ENCODE measurements around the gene KCNH4.

- TF ChIP-seq FOXO4 (CRISPR knock-in tag; IDR thresholded peaks at IDR 0.05) (no peak), SP1 (CRISPR knock-in tag; IDR thresholded peaks at IDR 0.05) (no peak), ZNF143 (CRISPR knock-in tag; IDR thresholded peaks at IDR 0.05) (no peak), BHLHE40 (IDR thresholded peaks at IDR 0.05; ENCODE audit: low read length) (no peak)
Observed at GRCh38 chr17:42131232-42131631, 49.7 kb downstream of the KCNH4 start.

Data from K562 (cell line).